Ovary (tissue), 9 donors: ENCODE measurements around the gene MED15. TPM values are rescaled to one million over a fixed set of nuclear protein-coding genes. Genes with fewer than 3 reads are reported as not detected.

Experiments used
- DNase-seq, 5 donors: peaks; one replicate each; pipeline ENCODE4 v3.0.0-alpha.2; 2019 to 2020
- H3K27ac ChIP-seq, 2 donors: fragments of 200-600 bp; one replicate each; pipeline versions ENCODE4 v1.5.1 to v1.8.0; 2019 to 2022
- H3K27me3 ChIP-seq: fragments of 200-600 bp; one replicate; pipeline ENCODE4 v1.8.0; 2022
- H3K36me3 ChIP-seq: fragments of 200-600 bp; sonication (generic); one replicate; pipeline ENCODE4 v1.5.1; 2019
- H3K4me1 ChIP-seq: one replicate; pipeline ENCODE4 v1.8.1; 2013; ENCODE audit warnings: mild to moderate bottlenecking, moderate library complexity; ENCODE audit not compliant: insufficient read depth
- H3K4me3 ChIP-seq: fragments of 200-600 bp; sonication (generic); one replicate; pipeline ENCODE4 v1.5.1; 2017
- H3K9me3 ChIP-seq, 2 donors: fragments of 200-600 bp in 1 of 2; sonication (generic) in 1 of 2; one replicate each; pipeline versions ENCODE4 v1.5.1 to v1.8.1; 2013 to 2019; ENCODE audit warnings: mild to moderate bottlenecking in 1 of 2, moderate library complexity in 1 of 2
- CTCF ChIP-seq, 3 donors: fragments of 450-650 bp in 2 of 3; fragments of 200-600 bp in 1 of 3; IDR thresholded peaks; one replicate each; pipeline versions ENCODE4 v1.5.1 to v1.8.0; 2016 to 2022; ENCODE audit warnings: antibody characterized with exemption in 3 of 3, mild to moderate bottlenecking in 1 of 3
- EP300 ChIP-seq: sonication (generic); formaldehyde crosslinking; IDR thresholded peaks from one replicate; pipeline ENCODE4 v1.6.1; 2017; ENCODE audit warnings: antibody characterized with exemption
- POLR2A ChIP-seq: fragments of 450-650 bp; IDR thresholded peaks from one replicate; pipeline ENCODE4 v1.6.1; 2017; ENCODE audit warnings: antibody characterized with exemption, mild to moderate bottlenecking, moderate library complexity
- WGBS, 3 donors: extraction: QIAGEN DNeasy Blood & Tissue Kit in 1 of 3; methylation state at CpG; one replicate each; pipeline versions ENCODE4 v1.1.5 to v1.1.7; 2013 to 2017; 5-methylcytosine and 5-hydroxymethylcytosine counted together
- intact Hi-C, 4 donors: fragments of 100-400 bp; cut with DNase I; formaldehyde crosslinking; loops; one replicate each; pipeline versions ENCODE4 v1.11.0 to v1.15.1; 2022 to 2023
- polyA plus RNA-seq, 2 donors: library from polyadenylated mRNA; stranded (reverse); fragments of 200-250 nt in 1 of 2; fragments of 350-450 nt in 1 of 2; fragmentation: Illumina TruSeq in 1 of 2; extraction: RNeasy Lipid Tissue Mini Kit (QIAGEN cat#74804) in 1 of 2; gene quantifications; one replicate each; pipeline ENCODE4 v1.2.3, GENCODE V29; 2013 to 2014
- total RNA-seq, 7 donors: library from RNA; depleted of rRNA in 2 of 7; stranded (reverse); fragments of >200 nt in 2 of 7; fragmentation: NEBNext Ultra II Directional in 3 of 7; extraction: Animal tissue kit (Norgen Biotek cat#: 25700) in 3 of 7; gene quantifications; one replicate each; pipeline versions ENCODE4 v1.1.0 to v1.2.4, GENCODE V29; 2016 to 2023
- donor health status: DM: no; HTN: no; CAD: no; lungs with moderate emphysema.
- donor health status: DM: no; HTN: no; CAD: no.
- donor health status: Bipolar disorder and iron deficiency.
- donor health status: DM: yes; HTN: yes; CAD: no.
- donor health status: DM: no; HTN: no; CAD: no.
- donor health status: DM: yes; HTN: yes; CAD: no.

MED15 gene
- total and polyA plus RNA-seq, 9 donors = 21.9 to 79.3 (median 68.3) TPM

GRCh38 chr22:20487715-20488114 is 19.7 kb upstream of the MED15 start:
- Histone ChIP-seq H3K36me3 (no peaks in the 10 kb centered on the region), H3K4me1 (no peaks in the 10 kb centered on the region), H3K27ac (no peak overlapping the region), H3K4me3 (no peak overlapping the region), H3K27me3 (no peaks in the 10 kb centered on the region), H3K9me3 (no peaks in the 10 kb centered on the region)
- WGBS, 3 donors = 94 to 97% (median 95%) methylated on average over 2 of the region's 2 CpGs
- no peak for TF ChIP-seq CTCF (IDR thresholded peaks at IDR 0.05)
- TF ChIP-seq EP300 = no peak
- no peak for TF ChIP-seq POLR2A
- DNase-seq = no peak
- intact Hi-C loops = no loop called here

- H3K36me3 ChIP-seq = no peaks in the 10 kb centered on the region
- TF ChIP-seq POLR2A (no peak), EP300 (no peak), CTCF (IDR thresholded peaks at IDR 0.05) (no peak)
- 84 to 88% (median 84%) methylated on average over 11 of the region's 11 CpGs for WGBS, 3 donors
- no peak overlapping the region for H3K27ac ChIP-seq
- no peaks in the 10 kb centered on the region for H3K9me3 ChIP-seq
- no peak for DNase-seq
- no peaks in the 10 kb centered on the region for H3K27me3 ChIP-seq
- H3K4me1 ChIP-seq = no peaks in the 10 kb centered on the region
- no peak overlapping the region for H3K4me3 ChIP-seq
- intact Hi-C loops = no loop called here
These were observed 18.5 kb upstream of the MED15 start for GRCh38 chr22:20488946-20489345.

GRCh38 chr22:20490183-20490940 is 17.0 kb upstream of the MED15 start:
- DNase-seq = no peak
- Histone ChIP-seq H3K9me3 (no peaks in the 10 kb centered on the region), H3K27me3 (no peaks in the 10 kb centered on the region), H3K27ac (no peak overlapping the region), H3K4me1 (no peaks in the 10 kb centered on the region), H3K4me3 (no peak overlapping the region), H3K36me3 (no peaks in the 10 kb centered on the region)
- intact Hi-C loops = loop anchor here in 2 of 4 donors (10.0 kb wide), 2 partner anchors 64 to 214 kb away; no protein-coding TSS in a partner anchor
- 81 to 86% (median 83%) methylated on average over 6 of the region's 6 CpGs for WGBS, 3 donors
- no peak for TF ChIP-seq CTCF (IDR thresholded peaks at IDR 0.05)
- TF ChIP-seq POLR2A = no peak
- TF ChIP-seq EP300 = no peak

GRCh38 chr22:20490941-20491307 is 16.5 kb upstream of the MED15 start:
- 93 to 98% (median 97%) methylated on average over 1 of the region's 1 CpG for WGBS, 3 donors
- no peak for TF ChIP-seq EP300
- no peak for TF ChIP-seq CTCF (IDR thresholded peaks at IDR 0.05)
- no peak for TF ChIP-seq POLR2A
- DNase-seq = no peak
- Histone ChIP-seq H3K27me3 (no peaks in the 10 kb centered on the region), H3K36me3 (no peaks in the 10 kb centered on the region), H3K9me3 (no peaks in the 10 kb centered on the region), H3K27ac (no peak overlapping the region), H3K4me1 (no peaks in the 10 kb centered on the region), H3K4me3 (no peak overlapping the region)
- intact Hi-C loops = loop anchor here in 2 of 4 donors (10.0 kb wide), 2 partner anchors 64 to 214 kb away; no protein-coding TSS in a partner anchor
